ENCODE results near the gene MTFR1L.
"Not testable (repeated sequence)": the region's sequence is repeated elsewhere in the genome, so short reads cannot be mapped to it uniquely, and the experiment has no call there.

The MTFR1L gene

GRCh38 chr1:25829046-25829445 is 9.3 kb downstream of the MTFR1L start:
- no peak for DNase-seq

GRCh38 chr1:25831569-25832196 is 11.9 kb downstream of the MTFR1L start:
- no peak for DNase-seq

- no peak for DNase-seq
Measured at GRCh38 chr1:25832336-25833037, 12.7 kb downstream of the MTFR1L start.

DNA sequence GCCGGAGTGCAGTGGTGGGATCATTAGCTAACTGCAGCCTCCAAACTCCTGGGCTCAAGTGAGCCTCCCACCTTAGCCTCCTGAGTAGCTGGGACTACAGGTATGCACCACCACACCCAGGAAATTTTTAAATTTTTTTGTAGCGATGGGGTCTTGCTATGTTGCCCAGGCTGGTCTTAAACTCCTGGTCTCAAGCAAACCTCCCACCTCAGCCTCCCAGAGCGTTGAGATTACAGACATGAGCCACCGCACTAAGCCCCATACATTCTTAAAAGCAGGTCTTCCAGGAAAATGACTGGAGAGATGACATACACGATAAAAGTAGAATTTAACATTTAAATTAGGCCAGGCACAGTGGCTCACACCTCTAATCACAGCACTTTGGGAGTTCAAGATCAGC is 13.4 kb downstream of the MTFR1L start:
- no peak for DNase-seq

- no peak for DNase-seq
Measured at GRCh38 chr1:25834894-25835293, 15.1 kb downstream of the MTFR1L start.

GRCh38 chr1:25836695-25837094 is 16.9 kb downstream of the MTFR1L start:
- no peak for DNase-seq

DNA sequence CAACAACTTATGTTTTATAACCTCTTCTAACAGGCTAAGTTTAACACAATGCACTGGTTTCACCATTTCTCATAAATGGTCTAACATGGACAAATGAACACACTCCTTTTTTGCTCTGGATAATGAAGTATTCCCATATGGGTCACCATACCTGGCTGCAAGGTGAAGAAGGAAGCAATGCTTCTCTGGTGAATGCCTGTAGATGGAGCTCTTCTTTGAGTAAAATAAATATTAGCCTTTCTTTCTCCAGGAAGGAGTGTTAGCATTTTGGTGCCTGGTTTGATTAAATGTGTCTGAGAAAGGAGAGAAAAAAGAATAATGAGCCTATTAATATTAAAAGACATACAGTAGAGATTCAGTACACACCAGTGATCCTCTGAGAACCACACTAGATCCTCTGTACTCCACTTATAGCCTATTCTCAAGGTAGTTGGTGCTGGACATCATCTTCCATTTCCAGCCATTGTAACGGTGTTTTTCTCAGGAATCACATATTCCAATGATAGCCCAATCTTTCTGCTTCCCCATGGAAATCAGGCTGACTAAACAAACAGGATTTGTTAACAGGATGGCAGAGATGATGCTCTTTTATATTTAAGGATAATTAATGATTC is 17.6 kb downstream of the MTFR1L start:
- DNase-seq: no peak

- not testable (repeated sequence) for DNase-seq
Measured at GRCh38 chr1:25839808-25840207, 20.1 kb downstream of the MTFR1L start.

DNA sequence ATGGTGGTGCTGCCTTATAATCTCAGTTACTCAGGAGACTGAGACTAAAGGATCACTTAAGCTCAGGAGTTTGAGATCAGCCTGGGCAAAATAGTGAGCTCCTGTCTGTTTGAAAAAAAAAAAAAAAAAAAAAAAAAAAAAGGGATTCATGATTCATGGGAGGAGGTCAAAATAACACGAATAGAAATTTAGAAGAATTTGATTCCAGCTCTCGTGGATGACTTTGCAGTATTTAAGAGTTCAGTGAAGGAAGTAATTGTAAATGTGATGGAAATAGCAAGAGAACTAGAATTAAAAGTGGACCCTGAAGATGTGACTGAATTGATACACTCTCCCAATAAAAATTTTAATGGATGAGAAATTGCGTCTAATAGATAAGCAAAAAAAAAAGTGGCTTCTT is 23.7 kb downstream of the MTFR1L start:
- no peak for DNase-seq

DNA sequence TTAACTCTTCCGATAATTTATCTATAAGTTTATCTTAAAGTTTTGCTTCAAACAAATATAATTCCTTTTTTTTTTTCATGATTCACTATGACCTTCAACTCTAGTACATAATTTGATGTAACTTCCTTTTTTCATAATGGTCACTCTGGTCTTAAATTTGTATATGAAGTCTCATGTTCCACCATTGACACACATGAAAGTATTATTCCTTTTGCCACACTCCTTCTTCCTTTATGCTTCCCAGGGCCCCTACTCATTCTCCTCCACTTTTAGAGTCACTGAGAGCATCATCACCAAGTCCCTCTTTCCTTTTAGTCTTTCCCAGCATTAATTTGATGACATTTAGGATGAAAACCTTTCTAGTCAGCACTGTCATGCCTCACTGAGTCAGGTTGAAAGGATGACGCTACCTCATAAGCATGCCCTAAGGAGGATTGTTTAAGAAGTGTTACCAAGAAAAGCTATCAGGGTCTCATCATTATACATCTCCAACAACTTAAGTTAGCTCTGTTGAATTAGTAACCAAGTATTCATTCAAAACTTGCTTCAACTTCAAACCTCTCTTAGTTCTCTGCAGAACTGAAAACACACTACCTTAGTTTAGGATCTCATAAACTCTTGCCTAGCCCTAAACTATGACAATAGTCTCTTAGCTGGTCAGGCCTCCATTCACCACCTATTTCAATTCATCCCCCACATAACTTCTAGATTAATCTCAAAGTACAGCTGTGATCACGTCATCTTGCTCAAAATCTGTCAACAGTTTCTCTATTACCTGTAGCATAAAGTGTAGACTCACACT is 25.0 kb downstream of the MTFR1L start:
- no peak for DNase-seq

- no peak for DNase-seq
Measured at GRCh38 chr1:25845664-25846063, 25.9 kb downstream of the MTFR1L start.

GRCh38 chr1:25847929-25848328 is 28.2 kb downstream of the MTFR1L start:
- no peak for DNase-seq

GRCh38 chr1:25848531-25848930 is 28.8 kb downstream of the MTFR1L start:
- DNase-seq: peak; percentile 26

- DNase-seq: no peak
Measured at GRCh38 chr1:25854554-25854953, 34.8 kb downstream of the MTFR1L start.

DNA sequence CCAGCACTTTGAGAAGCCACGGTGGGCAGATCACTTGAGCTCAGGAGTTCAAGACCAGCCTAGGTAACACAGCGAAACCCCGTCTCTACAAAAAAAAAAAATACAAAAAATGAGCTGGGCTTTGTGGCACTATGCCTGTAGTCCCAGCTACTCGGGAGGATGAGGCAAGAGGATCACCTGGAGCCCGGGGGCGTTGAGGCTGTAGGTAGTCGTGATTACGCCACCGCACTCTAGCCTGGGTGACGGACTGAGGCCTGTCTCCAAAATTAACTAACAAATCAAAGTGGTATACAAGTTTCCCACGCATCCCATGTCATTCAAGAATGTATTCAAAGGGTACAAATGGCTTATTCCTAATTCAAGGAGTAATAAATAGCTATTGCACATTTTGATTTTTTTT is 37.1 kb downstream of the MTFR1L start:
- no peak for DNase-seq

- DNase-seq: no peak
Measured at GRCh38 chr1:25858494-25858893, 38.7 kb downstream of the MTFR1L start.

DNA sequence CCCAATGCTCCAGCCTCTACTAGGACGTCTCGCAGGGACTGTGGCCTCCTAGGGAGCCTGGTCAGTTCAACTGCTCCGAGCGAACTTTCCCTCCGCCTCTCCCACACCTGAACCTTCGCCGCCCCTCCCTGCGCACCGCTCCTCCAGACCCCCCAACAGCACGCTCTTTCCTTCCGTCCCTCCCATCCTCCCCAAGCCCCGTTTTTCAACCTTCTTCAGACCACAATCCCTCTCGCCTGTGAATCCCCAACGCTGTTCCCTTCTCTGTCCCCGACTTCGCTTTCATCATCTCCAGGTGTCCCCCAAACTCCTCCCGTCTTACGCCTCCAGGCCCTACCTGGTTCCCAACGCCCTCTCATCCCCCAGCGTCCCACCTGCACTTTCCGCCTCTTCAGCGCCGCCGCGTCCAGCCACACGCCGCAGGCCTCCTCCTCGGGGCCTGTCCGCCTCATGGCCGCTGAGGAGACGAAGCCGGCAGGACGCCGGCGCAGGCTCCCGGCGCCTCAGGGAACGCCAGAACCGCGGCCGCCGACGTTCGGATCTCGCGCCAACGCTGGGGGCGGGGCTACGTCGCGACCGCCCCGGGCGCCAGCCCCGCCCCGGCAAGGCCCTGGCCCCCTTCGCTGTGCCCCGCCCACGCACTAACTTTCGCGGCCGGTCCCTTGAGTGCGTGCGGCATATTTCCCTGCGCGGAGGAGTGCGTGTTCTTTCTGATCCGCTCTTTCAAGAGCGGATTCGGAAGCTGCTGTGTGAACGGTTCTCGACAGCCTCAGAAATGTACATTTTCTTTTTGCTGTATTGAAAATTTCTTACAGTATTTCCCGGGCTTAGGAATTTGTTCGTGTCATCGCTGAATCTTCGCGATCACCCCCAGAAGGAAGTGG is 39.4 kb downstream of the MTFR1L start, which contains the start of gene AUNIP:
Gene AUNIP (minus strand): TSS at position 552 of the 884 bp plus-strand sequence. CDS start 100 bp downstream, at position 452.
- DNase-seq: peak; percentile 90

GRCh38 chr1:25861316-25862286 is 41.8 kb downstream of the MTFR1L start:
- no peak for DNase-seq

GRCh38 chr1:25862785-25863485 is 43.2 kb downstream of the MTFR1L start:
- DNase-seq: no peak

Data from fibroblast of skin of right biceps (primary cell).